GM21717 (cell line): ENCODE measurements around the gene CDK13.

Experiments
- ATAC-seq: cut with Tn5 transposase; IDR thresholded peaks from one replicate; pipeline ENCODE4 v1.9.1; 2021; ENCODE audit warnings: mild to moderate bottlenecking, moderate library complexity; ENCODE audit not compliant: unreplicated experiment

CDK13 gene

DNA sequence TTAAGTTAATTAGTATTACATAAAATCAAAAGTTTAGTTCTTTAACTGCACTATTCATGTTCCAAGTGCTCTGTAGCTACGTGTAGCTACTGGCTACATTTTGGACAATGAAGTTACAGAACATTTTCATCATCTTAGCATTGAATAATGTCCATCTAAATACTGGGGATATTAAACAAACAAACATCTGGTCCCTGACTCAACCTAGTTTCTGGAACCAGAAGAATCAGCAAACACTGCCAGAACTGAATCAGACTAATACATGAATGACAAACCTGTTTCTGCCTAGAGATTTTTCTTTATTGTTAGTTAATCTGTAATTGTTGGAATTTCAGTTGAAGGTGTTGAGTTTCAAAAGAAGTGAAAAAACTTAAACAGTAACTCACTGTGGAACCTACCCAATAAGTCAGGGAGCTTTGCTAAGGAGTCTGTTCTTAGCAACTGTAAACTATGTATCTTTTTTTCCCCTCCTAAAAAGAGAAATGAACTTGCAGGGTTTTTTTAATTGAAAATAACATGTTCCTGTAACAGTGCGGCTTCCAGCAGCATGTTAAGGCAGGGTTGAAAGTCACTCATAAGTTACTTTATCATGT lies 58.3 kb downstream of the CDK13 start:
- ATAC-seq, result no peak

GRCh38 chr7:40009301-40009700 lies 59.2 kb downstream of the CDK13 start:
- no peak for ATAC-seq

DNA sequence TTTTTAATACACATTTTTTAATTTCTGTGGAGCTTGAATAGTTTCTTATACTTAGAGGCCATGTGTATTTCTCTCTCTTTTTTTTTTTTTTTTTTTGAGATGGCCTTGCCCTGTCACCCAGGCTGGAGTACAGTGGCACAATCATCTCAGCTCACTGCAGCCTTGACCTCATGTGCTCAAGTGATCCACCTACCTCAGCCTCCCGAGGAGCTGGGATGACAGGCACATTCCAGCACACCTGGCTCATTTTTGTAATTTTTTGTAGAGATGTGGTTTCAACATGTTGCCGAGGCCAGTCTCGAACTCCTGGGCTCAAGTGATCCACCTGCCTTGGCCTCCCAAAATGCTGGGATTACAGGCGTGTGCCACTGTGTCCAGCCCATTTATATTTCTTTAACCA lies 64.3 kb downstream of the CDK13 start:
- ATAC-seq, result no peak

DNA sequence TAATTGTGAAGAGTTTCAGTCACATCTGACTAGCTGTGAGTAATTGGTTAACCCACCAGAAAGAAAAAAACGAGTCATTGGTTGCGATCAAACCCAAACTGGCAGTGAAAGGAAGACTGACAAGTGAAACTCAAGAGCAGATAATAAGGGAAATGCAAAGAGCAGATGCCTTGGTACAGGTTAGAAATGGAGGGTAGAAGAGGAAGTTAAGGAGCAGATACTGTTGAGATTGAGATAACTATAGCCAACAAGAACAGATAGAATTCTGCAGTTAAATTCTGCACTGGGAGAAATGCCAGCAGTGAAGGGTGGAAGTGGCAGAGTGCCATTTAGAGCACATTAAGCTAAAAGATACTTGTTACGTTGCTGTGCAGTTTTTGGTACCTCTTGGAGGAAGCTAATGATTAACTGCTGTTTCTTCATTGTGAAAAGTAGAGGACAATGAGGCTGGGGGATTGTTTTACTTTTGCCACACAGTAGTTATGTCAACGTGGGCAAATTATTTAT lies 65.8 kb downstream of the CDK13 start:
- peak; percentile 87 for ATAC-seq

GRCh38 chr7:40019558-40019957 lies 69.5 kb downstream of the CDK13 start:
- no peak for ATAC-seq

DNA sequence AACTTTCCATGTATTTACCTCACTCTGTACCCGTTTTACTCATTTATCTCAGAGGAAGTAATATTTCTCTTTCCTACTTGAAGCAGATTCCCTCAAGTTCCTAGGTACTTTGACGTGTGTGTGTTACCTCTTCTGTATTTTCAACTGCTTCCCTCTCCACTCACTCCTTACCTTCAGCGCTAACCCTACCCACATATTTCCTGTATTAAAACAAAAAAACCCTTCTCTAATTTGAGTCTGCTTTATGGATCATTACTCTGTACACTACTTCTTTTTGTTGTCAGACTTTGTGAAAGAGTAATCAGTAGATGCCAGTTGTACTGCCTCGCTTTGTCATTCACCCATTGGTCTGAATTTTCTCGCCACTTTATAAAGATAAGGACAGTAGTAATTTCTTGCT lies 74.0 kb downstream of the CDK13 start:
- ATAC-seq, result no peak

- no peak for ATAC-seq
Observed at GRCh38 chr7:40024841-40025240, 74.8 kb downstream of the CDK13 start.

- no peak for ATAC-seq
Observed at GRCh38 chr7:40027545-40027944, 77.5 kb downstream of the CDK13 start.

GRCh38 chr7:40033826-40034225 lies 83.8 kb downstream of the CDK13 start:
- no peak for ATAC-seq

DNA sequence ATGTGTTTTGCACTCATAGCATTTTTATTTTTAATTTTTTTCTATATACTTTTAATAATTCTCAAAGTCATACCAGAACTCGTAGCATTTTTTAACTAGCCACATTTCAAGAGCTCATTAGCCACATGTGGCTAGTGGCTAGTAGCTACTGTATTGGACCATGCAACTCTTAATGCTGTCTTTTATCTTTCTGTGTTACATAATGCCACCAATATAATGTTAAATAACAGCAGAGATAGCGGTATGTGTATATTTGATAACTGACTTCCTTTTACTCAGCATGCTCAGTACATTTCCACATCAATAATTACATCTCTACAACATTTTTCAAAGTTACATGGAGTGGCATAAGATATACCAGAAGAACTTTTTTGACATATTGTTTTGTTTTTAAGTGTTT lies 91.4 kb downstream of the CDK13 start:
- ATAC-seq, result no peak

GRCh38 chr7:40043164-40043563 lies 93.1 kb downstream of the CDK13 start:
- ATAC-seq, result no peak

GRCh38 chr7:40047661-40048060 lies 97.6 kb downstream of the CDK13 start:
- ATAC-seq, result no peak

GRCh38 chr7:40057292-40057691 lies 107.2 kb downstream of the CDK13 start:
- no peak for ATAC-seq

GRCh38 chr7:40058026-40058425 lies 108.0 kb downstream of the CDK13 start:
- ATAC-seq, result no peak

- no peak for ATAC-seq
Observed at GRCh38 chr7:40058636-40059035, 108.6 kb downstream of the CDK13 start.

DNA sequence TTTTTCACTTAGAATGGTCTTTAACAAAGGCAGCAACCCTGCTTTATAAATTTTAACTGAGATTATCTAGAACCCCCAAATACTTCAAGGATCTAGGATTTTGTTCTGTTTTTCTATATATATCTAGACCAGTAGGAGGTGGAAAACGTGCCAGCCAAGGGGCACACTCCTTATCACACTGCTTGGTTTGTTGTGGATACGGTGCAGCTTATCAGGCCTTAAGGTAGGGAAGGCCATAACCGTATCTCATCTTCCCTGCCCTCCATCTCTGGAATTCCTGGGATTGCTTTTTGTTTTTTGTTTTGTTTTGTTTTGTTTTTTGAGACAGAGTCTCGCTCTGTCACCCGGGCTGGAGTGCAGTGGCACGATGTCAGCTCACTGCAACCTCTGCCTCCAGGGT lies 109.0 kb downstream of the CDK13 start:
- ATAC-seq, result no peak

GRCh38 chr7:40072268-40072667 lies 122.2 kb downstream of the CDK13 start:
- no peak for ATAC-seq

DNA sequence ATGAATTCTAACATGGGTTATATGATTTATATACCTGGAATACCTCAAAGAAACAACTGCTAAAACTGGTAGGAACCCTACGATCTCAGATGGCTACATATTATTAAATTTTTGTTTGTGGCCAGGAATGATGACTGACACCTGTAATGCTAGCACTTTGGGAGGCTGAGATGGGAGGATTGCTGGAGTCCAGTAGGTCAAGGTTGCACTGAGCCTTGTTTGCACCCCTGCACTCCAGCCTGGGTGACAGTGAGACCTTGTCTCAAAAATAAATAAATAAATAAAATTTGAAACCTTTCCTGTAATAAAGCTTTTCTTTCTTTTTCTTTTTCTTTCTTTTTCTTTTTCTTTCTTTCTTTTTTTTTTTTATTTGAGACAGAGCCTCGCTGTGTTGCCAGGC lies 123.2 kb downstream of the CDK13 start:
- no peak for ATAC-seq

GRCh38 chr7:40077849-40078248 lies 127.8 kb downstream of the CDK13 start:
- no peak for ATAC-seq

- no peak for ATAC-seq
Observed at GRCh38 chr7:40092182-40092581, 142.1 kb downstream of the CDK13 start.

- no peak for ATAC-seq
Observed at GRCh38 chr7:40093631-40094350, 143.7 kb downstream of the CDK13 start.

GRCh38 chr7:40095230-40095629 lies 145.2 kb downstream of the CDK13 start:
- ATAC-seq, result no peak
